SK-N-SH (cell line): ENCODE measurements around the gene CACNB3. TPM values are rescaled to one million over a fixed set of nuclear protein-coding genes. Genes with fewer than 3 reads are reported as not detected.

Experiments
- CTCF ChIA-PET: fragments of 300-600, 350-600 bp; formaldehyde crosslinking; extraction: SDS; loops from one replicate; lab custom pipeline; 2021; lab: Yijun Ruan, JAX
- POLR2A ChIA-PET: fragments of 350-600 bp; sonication (Branson Sonifier 250); formaldehyde crosslinking; extraction: SDS; loops from one replicate; lab custom pipeline; 2020; ENCODE audit warnings: antibody characterized with exemption, inconsistent platforms; lab: Yijun Ruan, JAX
- DNase-seq: peaks from one replicate; pipeline ENCODE4 v3.0.0; 2012
- H2AFZ ChIP-seq: fragments of 200-600 bp; sonication (generic); 2 replicates; pipeline ENCODE4 v1.8.1; 2016; ENCODE audit warnings: antibody characterized with exemption, mild to moderate bottlenecking, low read depth
- H3F3A ChIP-seq: fragments of 200-600 bp; sonication (generic); replicated peaks from 2 replicates; pipeline ENCODE3; 2016; ENCODE audit warnings: antibody characterized with exemption, mild to moderate bottlenecking; ENCODE audit not compliant: insufficient read depth
- H3K27ac ChIP-seq, 2 experiments: fragments of 200-500 bp in 1 of 2; fragments of 200-600 bp in 1 of 2; sonication (Bioruptor generic) in 1 of 2; sonication (generic), shearing (Covaris generic) in 1 of 2; 2 replicates each; pipeline versions ENCODE4 v1.5.1 to v1.6.1; 2014 to 2016; ENCODE audit warnings: low read depth in 2 of 2, inconsistent platforms in 1 of 2, low read length in 1 of 2, mild to moderate bottlenecking in 1 of 2, mixed read lengths in 1 of 2
- H3K27me3 ChIP-seq: fragments of 200-600 bp; sonication (generic), shearing (Covaris generic); 2 replicates; pipeline ENCODE4 v1.6.1; 2016; ENCODE audit warnings: mixed run types; ENCODE audit not compliant: insufficient read depth
- H3K36me3 ChIP-seq, 2 experiments: fragments of 200-500 bp in 1 of 2; fragments of 200-600 bp in 1 of 2; sonication (Bioruptor generic) in 1 of 2; sonication (generic) in 1 of 2; replicated peaks in 1 of 2; 2 replicates each; pipeline versions ENCODE3 to v1.5.1; 2014 to 2016; ENCODE audit warnings: low read length in 1 of 2, mild to moderate bottlenecking in 1 of 2; ENCODE audit not compliant: insufficient read depth in 2 of 2, control insufficient read depth in 1 of 2
- H3K4me1 ChIP-seq, 2 experiments: fragments of 200-500 bp in 1 of 2; fragments of 200-600 bp in 1 of 2; sonication (Bioruptor generic) in 1 of 2; sonication (generic), shearing (Covaris generic) in 1 of 2; 2 replicates each; pipeline versions ENCODE4 v1.5.1 to v1.6.1; 2014 to 2016; ENCODE audit warnings: low read depth in 1 of 2, low read length in 1 of 2, mixed run types in 1 of 2; ENCODE audit not compliant: insufficient read depth in 2 of 2, control insufficient read depth in 1 of 2
- H3K4me2 ChIP-seq: fragments of 200-600 bp; sonication (generic), shearing (Covaris generic); 2 replicates; pipeline ENCODE4 v1.6.1; 2017; ENCODE audit warnings: mixed run types
- H3K4me3 ChIP-seq, 2 experiments: fragments of 200-500 bp in 1 of 2; fragments of 200-600 bp in 1 of 2; sonication (Bioruptor generic) in 1 of 2; sonication (generic), shearing (Covaris generic) in 1 of 2; 2 replicates each; pipeline versions ENCODE4 v1.5.1 to v1.8.1; 2014 to 2016; ENCODE audit warnings: low read depth in 2 of 2, inconsistent platforms in 1 of 2, low read length in 1 of 2, mild to moderate bottlenecking in 1 of 2, mixed read lengths in 1 of 2, moderate library complexity in 1 of 2
- H3K79me2 ChIP-seq: fragments of 200-600 bp; sonication (generic); 2 replicates; pipeline ENCODE4 v1.8.1; 2017; ENCODE audit warnings: mild to moderate bottlenecking; ENCODE audit not compliant: insufficient read depth
- H3K9ac ChIP-seq: fragments of 200-600 bp; sonication (generic); 2 replicates; pipeline ENCODE4 v1.6.1; 2017; ENCODE audit warnings: mixed run types
- H3K9me2 ChIP-seq: fragments of 200-600 bp; sonication (generic); 2 replicates; pipeline ENCODE4 v1.6.1; 2017; ENCODE audit warnings: mixed run types
- H3K9me3 ChIP-seq: fragments of 200-600 bp; sonication (generic); 2 replicates; pipeline ENCODE4 v1.6.1; 2017; ENCODE audit warnings: mixed run types, mild to moderate bottlenecking, moderate library complexity
- H4K20me1 ChIP-seq: fragments of 200-600 bp; sonication (generic); 2 replicates; pipeline ENCODE4 v1.6.1; 2017; ENCODE audit warnings: mild to moderate bottlenecking, mixed run types; ENCODE audit not compliant: insufficient read depth
- FOSL2 ChIP-seq: IDR thresholded peaks from 2 replicates; pipeline ENCODE4 v1.4.0; 2012; ENCODE audit warnings: low read depth, mild to moderate bottlenecking, moderate library complexity, borderline replicate concordance
- FOXJ3 ChIP-seq: sonication (generic); formaldehyde crosslinking; IDR thresholded peaks from 2 replicates; pipeline ENCODE4 v1.5.1; 2020; ENCODE audit warnings: mild to moderate bottlenecking, missing genetic modification reagents
- FOXM1 ChIP-seq: IDR thresholded peaks from 2 replicates; pipeline ENCODE4 v1.4.0; 2012; ENCODE audit warnings: low read depth, mild to moderate bottlenecking
- GABPA ChIP-seq: IDR thresholded peaks from 2 replicates; pipeline ENCODE4 v1.4.0; 2012; ENCODE audit warnings: low read depth, mild to moderate bottlenecking
- NRF1 ChIP-seq: IDR thresholded peaks from 2 replicates; pipeline ENCODE4 v1.6.1; 2012; ENCODE audit warnings: low read depth, mild to moderate bottlenecking, low read length
- POLR2AphosphoS5 ChIP-seq: IDR thresholded peaks from 2 replicates; pipeline ENCODE4 v1.6.1; 2012; ENCODE audit warnings: low read depth, low read length
- RAD21 ChIP-seq: IDR thresholded peaks from 2 replicates; pipeline ENCODE4 v1.6.1; 2012; ENCODE audit warnings: mild to moderate bottlenecking, low read length
- SIN3A ChIP-seq: IDR thresholded peaks from 2 replicates; pipeline ENCODE4 v1.6.1; 2012; ENCODE audit warnings: low read depth, mild to moderate bottlenecking, low read length, moderate library complexity, borderline replicate concordance
- USF2 ChIP-seq: fragments of 150-350 bp; IDR thresholded peaks from 2 replicates; pipeline ENCODE4 v1.6.1; 2017; ENCODE audit warnings: antibody characterized with exemption, low read length, low read depth, borderline replicate concordance
- WGBS: methylation state at CpG from one replicate; pipeline ENCODE4 v1.1.6; 2017; ENCODE audit warnings: low lambda C conversion rate; 5-methylcytosine and 5-hydroxymethylcytosine counted together
- polyA plus RNA-seq, 3 experiments: library from polyadenylated mRNA; depleted of rRNA; stranded (reverse); fragments of >200 nt; gene quantifications; 2 replicates each; pipeline ENCODE4 v1.2.3, GENCODE V29; 2012

CACNB3 gene
- polyA plus RNA-seq, 1 of the 3 experiments (the other 2 are of a cell fraction) = 34.6 TPM

- TF ChIP-seq FOXM1 = no peak
- no peak for TF ChIP-seq SIN3A
- peaks cover 6% of the 10 kb centered on the region for H3K79me2 ChIP-seq
- H3K4me1 ChIP-seq = peaks cover 0 to 7% of the 10 kb centered on the region in 2 experiments; a peak in 2 of 4 replicates
- no peak for DNase-seq
- H3K27ac ChIP-seq = no peak overlapping the region
- no peaks in the 10 kb centered on the region for H3K9me3 ChIP-seq
- no peaks in the 10 kb centered on the region for H3K27me3 ChIP-seq
- no peaks in the 10 kb centered on the region for H4K20me1 ChIP-seq
- H3F3A ChIP-seq = no peaks in the 10 kb centered on the region
- no peak overlapping the region for H3K4me2 ChIP-seq
- no peaks in the 10 kb centered on the region for H3K9me2 ChIP-seq
- no peaks in the 10 kb centered on the region for H3K36me3 ChIP-seq
- no peak overlapping the region for H2AFZ ChIP-seq
- no peak overlapping the region for H3K4me3 ChIP-seq
- ChIA-PET CTCF (interaction anchor here (1.1 to 34.8 kb wide), 6 partner anchors 9 to 138 kb away, joined by 3 to 667 read pairs (median 6); partner anchors contain the start of genes RND1 and WNT1), POLR2A (interaction anchor here (0.6 to 2.8 kb wide), 2 partner anchors 9 to 48 kb away, joined by 4 to 14 read pairs; partner anchors contain the start of gene RND1)
- H3K9ac ChIP-seq = no peak overlapping the region
- WGBS = 46% methylated on average over 2 of the region's 2 CpGs
Observed at GRCh38 chr12:48856379-48856778, 38.1 kb downstream of the CACNB3 start.

GRCh38 chr12:48857278-48857994 is 39.1 kb downstream of the CACNB3 start:
- no peak overlapping the region for H3K4me3 ChIP-seq
- no peaks in the 10 kb centered on the region for H3K9me2 ChIP-seq
- WGBS = 76% methylated on average over 12 of the region's 13 CpGs
- H3K4me2 ChIP-seq = no peak overlapping the region
- H3K27ac ChIP-seq = no peak overlapping the region
- H3K9ac ChIP-seq = no peak overlapping the region
- H4K20me1 ChIP-seq = no peaks in the 10 kb centered on the region
- H3K79me2 ChIP-seq = no peaks in the 10 kb centered on the region
- POLR2A ChIA-PET = interaction anchor here (2.8 kb wide), 1 partner anchor 8 kb away, joined by 14 read pairs; the partner anchor contains the start of gene RND1
- H3K9me3 ChIP-seq = no peaks in the 10 kb centered on the region
- TF ChIP-seq RAD21 (no peak), FOXJ3 (no peak), FOSL2 (no peak), NRF1 (no peak), POLR2AphosphoS5 (no peak), FOXM1 (no peak), GABPA (no peak), USF2 (no peak)
- CTCF ChIA-PET = interaction anchor here (0.7 to 34.8 kb wide), 6 partner anchors 8 to 120 kb away, joined by 3 to 667 read pairs (median 5); partner anchors contain the start of genes RND1 and WNT1
- no peak overlapping the region for H2AFZ ChIP-seq
- H3K27me3 ChIP-seq = no peaks in the 10 kb centered on the region; the same call in 1 of the 2 replicates
- H3K36me3 ChIP-seq = no peaks in the 10 kb centered on the region
- H3K4me1 ChIP-seq = peaks cover 0 to 6% of the 10 kb centered on the region in 2 experiments; a peak in 2 of 4 replicates
- no peaks in the 10 kb centered on the region for H3F3A ChIP-seq
- DNase-seq = no peak
